Stomach (tissue), 4 donors: ENCODE measurements around the gene CLIC6.

Experiments
- POLR2A ChIP-seq, 4 donors: fragments of 450-650 bp; IDR thresholded peaks; one replicate each; pipeline ENCODE4 v1.6.1; 2016; ENCODE audit warnings: antibody characterized with exemption in 4 of 4, control low read depth in 2 of 4, mild to moderate bottlenecking in 1 of 4, moderate library complexity in 1 of 4
- POLR2AphosphoS5 ChIP-seq, 3 donors: sonication (generic); formaldehyde crosslinking; IDR thresholded peaks; one replicate each; pipeline ENCODE4 v1.6.1; 2016; ENCODE audit warnings: antibody characterized with exemption in 3 of 3

DNA sequence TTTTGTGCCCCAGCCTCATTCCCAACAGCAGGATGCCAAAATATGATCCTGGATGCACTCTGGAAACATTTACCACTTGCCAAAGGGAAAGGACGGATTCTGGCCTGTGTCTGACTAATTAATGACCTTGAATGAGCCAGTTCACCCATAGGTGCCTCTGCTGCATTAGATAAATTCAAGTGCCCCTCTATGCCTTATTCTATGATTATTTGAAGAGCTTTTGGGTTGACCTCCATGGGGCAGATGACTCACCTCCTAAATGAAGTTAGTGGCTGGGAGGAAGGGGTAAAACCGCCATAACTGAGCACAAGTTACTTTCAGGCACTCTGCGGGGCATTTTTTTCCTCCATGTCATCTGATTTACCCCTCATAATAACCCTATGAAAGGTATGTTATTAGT is 98.1 kb downstream of the CLIC6 start:
- TF ChIP-seq POLR2AphosphoS5 (IDR thresholded peaks at IDR 0.05) (no peak), POLR2A (IDR thresholded peaks at IDR 0.05) (no peak)
